ENCODE measurements around the gene PSMC3IP.
A peak's percentile ranks its signal among the peaks of the same experiment; 100 is the strongest.

Gene PSMC3IP

DNA sequence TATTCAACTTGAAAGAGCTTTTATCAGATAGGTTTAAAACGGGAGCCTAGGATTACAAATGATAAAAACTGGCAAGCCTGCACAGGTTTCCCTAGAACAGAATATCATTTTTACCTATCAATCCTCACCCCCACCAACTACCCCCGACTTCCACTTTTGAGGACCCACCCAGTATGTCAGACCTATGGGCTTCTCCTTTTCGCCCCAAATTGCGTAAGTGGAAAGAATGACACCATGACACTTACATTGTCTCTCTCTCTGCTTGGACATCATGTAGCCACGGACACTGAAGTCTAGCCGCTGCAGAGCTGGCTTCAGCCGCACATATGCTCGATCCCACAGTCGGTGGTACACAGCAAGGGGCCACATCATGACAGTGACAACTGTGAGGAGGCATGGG is 7.4 kb upstream of the PSMC3IP start:
- no peak for DNase-seq

- no peak for DNase-seq
These were observed 4.3 kb upstream of the PSMC3IP start for GRCh38 chr17:42581744-42582270.

DNA sequence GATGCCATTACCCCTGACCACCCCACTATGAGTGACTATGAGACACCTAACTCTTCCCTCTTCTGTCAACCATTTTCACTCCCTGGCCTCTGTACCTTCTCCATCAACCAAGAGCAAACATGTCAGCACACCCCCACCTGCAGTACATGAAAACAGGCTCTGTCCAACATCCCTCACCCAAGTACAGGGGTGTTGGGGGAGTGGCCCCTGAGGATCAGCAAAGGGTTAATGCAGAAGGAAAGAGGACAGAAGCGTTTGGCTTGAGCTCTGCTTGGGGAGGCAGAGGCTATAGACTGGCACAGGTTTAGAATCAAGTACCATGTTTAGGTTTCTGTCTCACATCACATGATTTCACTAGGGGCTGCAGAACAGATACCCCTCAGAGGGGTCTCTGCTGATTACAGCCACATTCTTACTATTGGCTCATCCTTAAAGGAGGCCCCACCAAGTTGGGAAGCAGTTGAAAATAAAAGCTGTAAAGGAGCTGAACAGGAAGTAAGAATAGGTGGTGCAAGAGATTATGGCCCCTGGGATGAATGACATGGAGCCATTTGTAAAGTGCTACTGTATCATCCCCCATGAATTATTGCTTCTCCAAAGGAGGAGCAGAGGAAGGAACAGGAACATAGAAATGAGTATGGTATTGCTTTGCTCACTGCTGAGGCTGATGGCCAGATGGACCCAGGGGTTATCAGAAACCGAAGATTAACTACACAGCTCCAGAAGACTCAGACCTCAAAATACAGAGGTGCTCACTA is 2.4 kb upstream of the PSMC3IP start:
- DNase-seq = no peak

- peak; percentile 76 for DNase-seq
These were observed 847 bp upstream of the PSMC3IP start for GRCh38 chr17:42578282-42578869.

DNA sequence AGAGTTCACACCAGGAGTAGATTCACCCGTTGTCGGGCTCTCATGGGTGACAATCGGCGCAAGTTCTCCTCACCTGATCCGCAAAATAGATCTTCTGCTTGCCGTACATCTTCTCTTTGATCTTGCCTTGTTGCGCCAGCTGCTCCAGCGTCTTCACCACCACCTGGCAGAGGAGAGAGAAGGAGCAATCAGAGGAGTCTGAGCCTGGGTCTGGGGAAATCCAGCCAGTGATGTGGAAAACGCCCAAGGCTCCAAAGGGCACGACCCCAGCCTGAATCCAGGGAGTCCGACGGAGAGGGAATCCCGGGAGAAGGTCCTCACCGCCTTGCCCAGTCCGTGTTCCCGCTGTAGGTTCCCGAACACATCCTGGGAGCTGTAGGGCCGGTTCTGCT is 393 bp downstream of the PSMC3IP start:
- DNase-seq = no peak

DNA sequence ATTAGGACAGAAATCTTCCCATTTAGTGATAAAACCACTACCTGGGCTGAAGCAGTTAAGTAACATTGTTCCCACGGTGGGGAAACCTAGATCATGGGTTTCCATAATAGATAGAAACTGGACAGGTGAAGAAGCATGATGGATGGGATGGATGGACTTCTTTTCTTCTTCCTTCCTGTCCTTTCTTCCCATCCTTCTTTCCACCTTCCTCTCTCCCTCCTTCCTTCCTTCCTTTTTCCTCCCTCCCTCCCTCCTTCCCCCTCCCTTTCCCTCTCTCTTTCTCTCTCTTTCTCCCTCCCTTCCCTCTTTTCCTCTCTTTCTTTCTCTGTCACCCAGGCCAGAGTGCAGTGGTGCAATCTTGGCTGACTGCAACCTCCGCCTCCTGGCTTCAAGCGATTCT is 3.1 kb downstream of the PSMC3IP start:
- no peak for DNase-seq

GRCh38 chr17:42573095-42573494 is 4.4 kb downstream of the PSMC3IP start:
- DNase-seq = no peak

DNA sequence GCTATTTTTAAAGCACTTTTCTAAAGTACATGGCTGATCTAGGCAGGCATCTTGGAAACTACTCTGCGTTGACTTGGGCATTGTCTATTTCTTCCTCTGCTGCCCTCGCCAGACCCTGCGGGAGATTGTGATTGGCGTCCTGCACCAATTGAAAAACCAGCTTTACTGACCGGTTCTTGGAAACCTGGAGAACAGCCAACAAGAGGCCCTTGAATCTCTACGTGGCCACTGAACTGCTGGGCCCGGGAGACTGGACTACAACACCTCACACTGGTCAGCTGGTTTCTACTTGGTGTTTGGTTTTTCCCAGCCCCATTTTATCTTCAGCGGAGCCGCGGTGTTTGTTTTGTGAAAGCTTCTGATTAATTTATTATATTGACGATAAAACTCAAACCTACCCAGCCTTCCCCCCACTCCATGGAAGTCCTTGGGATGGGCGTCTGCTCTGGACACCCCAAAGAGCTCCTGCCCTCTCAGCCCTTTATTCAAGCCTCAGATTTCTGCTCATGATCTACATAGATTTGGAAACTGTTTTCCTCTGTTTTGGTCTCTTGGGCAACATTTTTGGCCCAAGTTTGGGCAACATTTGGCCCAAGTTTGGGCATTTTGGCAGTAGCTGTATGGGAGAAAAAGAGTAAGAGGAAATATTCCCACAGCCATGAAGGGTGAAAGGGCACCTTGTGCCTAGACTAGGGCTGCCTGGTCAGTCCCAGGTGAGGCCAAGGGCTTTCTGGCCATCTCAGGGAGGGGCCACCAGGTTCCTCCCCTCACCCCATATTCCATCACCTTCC is 5.9 kb downstream of the PSMC3IP start:
- DNase-seq = no peak

DNA sequence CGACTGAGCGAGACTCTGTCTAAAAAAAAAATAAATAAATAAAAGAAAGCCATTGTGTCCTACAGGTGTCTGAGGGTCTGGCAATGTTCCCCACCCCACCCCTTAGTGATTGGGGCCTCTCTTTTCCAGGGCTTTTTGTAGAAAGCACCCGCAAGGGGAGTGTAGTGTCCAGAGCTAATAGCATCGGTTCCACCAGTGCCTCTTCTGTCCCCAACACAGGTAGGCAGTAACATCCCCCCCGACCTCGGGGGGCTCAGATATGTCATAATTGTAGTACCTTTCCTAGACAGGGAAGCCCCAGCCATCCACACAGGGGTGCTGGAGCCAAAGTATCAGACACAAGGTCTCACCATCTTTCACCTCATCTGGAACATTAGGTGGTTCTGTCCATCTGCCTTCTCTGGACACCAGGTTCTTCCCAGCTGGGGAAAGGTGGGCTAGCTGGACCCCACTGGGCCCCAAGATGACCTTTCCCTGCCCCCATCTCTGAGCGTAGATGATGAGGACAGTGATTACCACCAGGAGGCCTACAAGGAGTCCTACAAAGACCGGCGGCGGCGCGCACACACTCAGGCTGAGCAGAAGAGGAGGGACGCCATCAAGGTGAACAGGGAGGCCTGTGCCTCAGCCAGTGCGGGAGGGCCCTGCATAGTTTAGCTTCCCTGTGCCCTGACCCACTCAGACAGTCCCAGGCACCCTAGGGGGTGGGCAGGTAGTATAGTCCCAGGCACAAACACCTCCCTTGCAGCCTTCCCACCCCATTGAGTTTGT is 9.0 kb downstream of the PSMC3IP start:
- no peak for DNase-seq

DNA sequence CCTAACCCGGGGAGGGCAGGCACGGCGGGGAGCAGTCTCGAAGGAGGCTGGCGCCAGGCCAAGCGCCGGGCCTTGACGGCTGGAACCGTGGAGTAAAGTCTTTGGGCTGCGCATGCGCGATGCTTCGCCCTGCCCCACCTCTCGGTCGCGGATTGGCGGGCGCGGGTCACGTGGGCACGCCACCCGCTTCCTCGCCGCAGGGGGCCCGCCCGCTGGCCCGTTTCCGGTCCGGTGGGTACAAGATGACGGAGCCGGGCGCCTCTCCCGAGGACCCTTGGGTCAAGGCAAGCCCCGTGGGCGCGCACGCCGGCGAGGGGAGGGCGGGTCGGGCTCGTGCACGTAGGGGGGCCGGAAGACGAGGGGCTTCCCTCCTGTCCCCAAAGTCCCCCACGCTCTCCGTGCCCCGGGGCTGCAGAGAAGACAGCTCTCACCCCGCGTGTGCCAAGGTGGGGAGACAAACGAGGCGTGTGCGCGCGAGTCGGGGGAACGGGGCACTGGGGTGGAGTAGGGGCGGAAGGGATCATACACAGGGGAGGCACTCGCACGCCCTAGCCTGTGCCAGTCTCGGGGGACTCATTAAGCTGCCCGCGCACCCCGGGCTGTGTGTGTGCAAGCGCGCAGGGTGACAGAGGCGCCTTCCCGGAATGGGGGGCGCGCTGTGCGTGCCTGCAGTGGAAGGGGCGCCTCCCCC is 10.5 kb downstream of the PSMC3IP start, which contains the start of gene MLX:
Gene MLX (plus strand): TSS at position 218 of the 691 bp plus-strand sequence. CDS start 25 bp downstream, at position 243.
- DNase-seq = peak; percentile 95

DNA sequence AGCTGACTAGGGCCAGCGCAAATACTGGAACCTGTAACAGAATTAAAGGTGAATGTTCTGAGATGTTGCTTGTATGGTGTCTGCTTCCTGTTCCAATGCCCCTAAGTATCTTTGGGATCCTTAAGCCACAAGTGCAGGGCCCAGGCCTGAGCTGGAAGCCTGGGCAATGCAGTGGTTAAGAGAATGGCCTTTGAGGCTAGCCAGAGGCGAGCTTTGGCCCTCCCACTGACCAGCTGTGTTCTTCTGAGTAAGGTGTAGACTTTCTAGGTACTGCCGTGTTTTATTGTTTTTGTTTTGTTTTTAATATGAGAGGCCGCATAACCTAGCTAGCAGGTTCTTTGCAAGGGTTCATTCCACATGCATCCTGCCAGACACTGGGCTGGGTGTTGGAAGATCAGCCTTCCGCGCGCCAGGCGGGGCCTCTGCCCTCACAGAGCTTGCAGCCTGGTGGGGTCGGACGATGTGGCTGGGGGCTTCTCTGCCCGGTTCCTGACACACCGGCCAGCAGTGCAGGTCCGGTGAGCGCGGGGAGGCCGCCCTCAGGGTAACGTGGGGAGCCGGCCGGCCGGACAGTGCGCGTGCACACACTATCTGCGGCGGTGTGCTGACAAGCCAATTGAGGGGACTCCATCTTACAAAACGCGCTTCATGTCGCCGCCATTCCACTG is 11.2 kb downstream of the PSMC3IP start:
- no peak for DNase-seq

- no peak for DNase-seq
These were observed 11.9 kb downstream of the PSMC3IP start for GRCh38 chr17:42565523-42566214.

GRCh38 chr17:42564815-42565522 is 12.6 kb downstream of the PSMC3IP start:
- no peak for DNase-seq

DNA sequence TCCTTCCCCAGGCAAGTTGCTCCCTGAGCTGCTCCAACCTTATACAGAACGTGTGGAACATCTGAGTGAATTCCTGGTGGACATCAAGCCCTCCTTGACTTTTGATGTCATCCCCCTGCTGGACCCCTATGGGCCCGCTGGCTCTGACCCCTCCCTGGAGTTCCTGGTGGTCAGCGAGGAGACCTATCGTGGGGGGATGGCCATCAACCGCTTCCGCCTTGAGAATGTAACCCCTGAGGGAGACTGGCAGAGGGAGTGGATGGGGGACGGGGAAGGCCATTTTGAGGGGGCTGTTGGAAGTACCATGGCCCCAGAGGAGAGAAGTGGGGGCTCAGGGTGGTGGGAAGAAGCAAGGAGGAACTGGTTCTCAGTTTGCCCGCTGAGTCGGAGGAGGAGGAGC is 13.6 kb downstream of the PSMC3IP start:
- no peak for DNase-seq

DNA sequence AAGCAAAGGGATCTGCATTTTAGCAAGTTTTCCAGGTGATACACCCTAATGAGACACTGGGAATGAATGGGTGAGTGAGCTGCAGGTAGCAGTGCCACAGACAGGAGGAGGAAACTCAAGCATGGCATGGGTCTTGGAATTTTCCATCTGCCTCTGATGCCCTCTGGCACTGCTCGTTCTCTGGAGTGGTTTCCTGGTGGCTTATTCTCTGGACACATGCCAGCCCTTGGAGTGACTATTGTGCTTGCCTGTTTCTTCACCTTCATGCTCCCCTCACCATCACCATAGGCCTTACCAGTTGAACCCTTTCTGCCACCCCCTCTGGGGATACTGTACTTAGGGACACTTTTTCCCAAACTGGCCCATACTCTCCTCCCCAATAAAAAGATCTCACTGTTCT is 14.0 kb downstream of the PSMC3IP start:
- peak; percentile 30 for DNase-seq

DNA sequence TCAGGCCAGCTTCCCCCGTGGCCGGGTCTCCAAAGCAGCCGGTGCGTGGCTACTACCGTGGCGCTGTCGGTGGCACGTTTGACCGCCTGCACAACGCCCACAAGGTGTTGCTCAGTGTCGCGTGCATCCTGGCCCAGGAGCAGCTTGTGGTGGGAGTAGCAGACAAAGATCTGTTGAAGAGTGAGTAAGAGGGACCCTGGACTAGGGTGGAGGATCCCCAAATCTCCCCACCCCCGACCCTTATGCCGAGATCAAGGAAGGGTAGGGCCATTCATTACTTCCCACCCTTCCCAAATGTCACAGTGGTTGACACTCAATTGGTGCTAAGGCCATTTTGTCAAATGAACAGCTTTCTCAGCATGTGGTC is 14.4 kb downstream of the PSMC3IP start:
- no peak for DNase-seq

DNA sequence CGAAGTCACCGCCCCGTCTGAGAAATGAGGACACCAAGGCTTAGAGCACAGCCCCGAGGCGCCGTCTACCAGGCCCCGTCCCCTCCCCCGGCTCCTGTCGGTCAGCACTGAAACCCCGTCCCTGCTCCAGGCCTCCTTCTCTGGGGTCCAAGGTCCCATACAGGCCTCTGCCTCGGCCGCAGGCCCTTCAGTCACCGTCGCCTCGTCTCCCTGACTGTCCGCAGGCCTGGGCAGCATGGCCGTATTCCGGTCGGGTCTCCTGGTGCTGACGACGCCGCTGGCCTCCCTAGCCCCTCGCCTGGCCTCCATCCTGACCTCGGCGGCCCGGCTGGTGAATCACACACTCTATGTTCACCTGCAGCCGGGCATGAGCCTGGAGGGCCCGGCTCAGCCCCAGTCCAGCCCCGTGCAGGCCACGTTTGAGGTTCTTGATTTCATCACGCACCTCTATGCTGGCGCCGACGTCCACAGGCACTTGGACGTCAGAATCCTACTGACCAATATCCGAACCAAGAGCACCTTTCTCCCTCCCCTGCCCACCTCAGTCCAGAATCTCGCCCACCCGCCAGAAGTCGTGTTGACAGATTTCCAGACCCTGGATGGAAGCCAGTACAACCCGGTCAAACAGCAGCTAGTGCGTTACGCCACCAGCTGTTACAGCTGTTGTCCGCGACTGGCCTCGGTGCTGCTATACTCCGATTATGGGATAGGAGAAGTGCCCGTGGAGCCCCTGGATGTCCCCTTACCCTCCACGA is 15.0 kb downstream of the PSMC3IP start:
- no peak for DNase-seq

- peak; percentile 99 for DNase-seq
These were observed 15.6 kb downstream of the PSMC3IP start, which contains the start of gene COASY for GRCh38 chr17:42561897-42562387. Gene COASY, plus strand, starts transcription at chr17:42562148. Its CDS starts 475 bp downstream, at chr17:42562623.

DNA sequence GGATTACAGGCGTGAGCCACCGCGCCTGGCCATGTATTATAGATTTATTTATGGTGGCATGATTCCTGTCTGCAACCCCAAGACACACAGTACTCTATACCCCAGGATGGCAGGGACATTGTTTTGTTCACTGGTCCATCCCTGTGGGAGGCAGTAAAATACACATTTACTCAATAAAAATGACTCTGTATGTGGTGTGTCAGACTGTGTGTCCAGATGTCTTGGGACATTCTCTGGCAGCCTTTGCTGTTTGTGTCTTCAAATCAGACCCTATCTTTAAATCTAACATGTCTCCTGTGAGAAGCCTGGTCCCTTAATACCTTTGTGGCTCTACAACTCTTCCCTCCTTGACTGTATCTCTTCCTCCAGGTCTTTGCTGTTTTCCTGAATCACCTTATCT is 17.3 kb downstream of the PSMC3IP start:
- DNase-seq = no peak
